Heart right ventricle (tissue), 16 donors: ENCODE data around the gene SLC39A11. TPM values are rescaled to one million over a fixed set of nuclear protein-coding genes. Genes with fewer than 3 reads are reported as not detected.

Experiments used
- ATAC-seq, 8 donors: fragments of 200-7000 bp; cut with Tn5 transposase; one replicate each; pipeline ENCODE4 v1.9.1; 2020; ENCODE audit warnings: mild to moderate bottlenecking in 8 of 8, moderate library complexity in 8 of 8, moderate number of reproducible peaks in 1 of 8
- DNase-seq, 2 donors: peaks; one replicate each; pipeline ENCODE4 v3.0.0-alpha.2; 2020
- H3K27ac ChIP-seq, 10 donors: fragments of 200-600 bp; sonication (generic) in 2 of 10; one replicate each; pipeline versions ENCODE4 v1.5.0 to v1.8.0; 2020 to 2022; ENCODE audit warnings: mild to moderate bottlenecking in 3 of 10
- H3K27me3 ChIP-seq, 7 donors: fragments of 200-600 bp; one replicate each; pipeline ENCODE4 v1.8.0; 2021 to 2022; ENCODE audit warnings: mild to moderate bottlenecking in 2 of 7
- H3K36me3 ChIP-seq, 9 donors: fragments of 200-600 bp; sonication (generic) in 1 of 9; one replicate each; pipeline versions ENCODE4 v1.5.0 to v1.8.0; 2020 to 2022; ENCODE audit warnings: mild to moderate bottlenecking in 2 of 9
- H3K4me1 ChIP-seq, 9 donors: fragments of 200-600 bp; sonication (generic) in 1 of 9; one replicate each; pipeline versions ENCODE4 v1.5.0 to v1.8.0; 2020 to 2022; ENCODE audit warnings: mild to moderate bottlenecking in 4 of 9
- H3K4me3 ChIP-seq, 10 donors: fragments of 200-600 bp; sonication (generic) in 2 of 10; one replicate each; pipeline versions ENCODE4 v1.5.0 to v1.8.0; 2020 to 2022; ENCODE audit warnings: mild to moderate bottlenecking in 7 of 10, moderate library complexity in 2 of 10
- H3K9me3 ChIP-seq, 11 donors: fragments of 200-600 bp in 10 of 11; sonication (generic) in 2 of 11; one replicate each; pipeline versions ENCODE4 v1.5.0 to v1.8.0; 2013 to 2022; ENCODE audit warnings: mild to moderate bottlenecking in 2 of 11, control low read depth in 1 of 11, moderate library complexity in 1 of 11
- CTCF ChIP-seq, 9 donors: fragments of 200-600 bp; sonication (generic) in 2 of 9; IDR thresholded peaks; one replicate each; pipeline versions ENCODE4 v1.5.0 to v1.8.0; 2021 to 2022; ENCODE audit warnings: antibody characterized with exemption in 9 of 9, mild to moderate bottlenecking in 5 of 9, moderate library complexity in 1 of 9
- WGBS, 2 donors: extraction: QIAGEN DNeasy Blood & Tissue Kit; methylation state at CpG; one replicate each; pipeline ENCODE4 v1.1.7; 2013; ENCODE audit warnings: inconsistent platforms in 1 of 2; 5-methylcytosine and 5-hydroxymethylcytosine counted together
- intact Hi-C, 10 donors: fragments of 100-400 bp; cut with DNase I; formaldehyde crosslinking; loops; one replicate each; pipeline versions ENCODE4 v1.11.1 to v1.14.2; 2022
- polyA plus RNA-seq, 2 donors: library from polyadenylated mRNA; stranded (reverse); fragments of 200-250 nt; gene quantifications; one replicate each; pipeline ENCODE4 v1.2.3, GENCODE V29; 2013
- total RNA-seq, 10 donors: library from RNA; stranded (reverse); fragmentation: NEBNext Ultra II Directional in 3 of 10; extraction: Animal tissue kit (Norgen Biotek cat#: 25700) in 3 of 10; gene quantifications; one replicate each; pipeline versions ENCODE4 v1.2.1 to v1.2.4, GENCODE V29; 2021 to 2023
- donor health status: Arrhythmogenic right ventricular cardiomyopathy.
- donor health status: ischemic (EF 13 %, LVEDD 7.1; RV severe dilation, severe dysfunction).
- donor health status: healthy with polysubstance abuse.
- donor health status: DM: no; HTN: yes; CAD: no.
- donor health status: DM: no; HTN: no; CAD: no.
- donor health status: ischemic (EF 25% LVEDD 6.9; RV normal size, moderate dysfunction).
- donor health status: ischemic (EF 25% LVEDD 5.7; RV mildly dilated, moderate dysfunction).
- donor health status: healthy.
- donor health status: DM: yes; HTN: yes; CAD: no.
- donor health status: Ischemic cardiomyopathy.
- donor health status: ischemic (EF 35%, LVEDD 5.7; RV mildly dilated, moderate dysfunction).
- donor health status: nonischemic (EF 11% LVEDD 7.7; RV severe dilation, severe dysfunction).
- donor health status: DM: yes; HTN: yes; CAD: no.
- donor health status: PGD.
- donor health status: ischemic (EF 29% LVEDD 5.4; RV normal size, mild dysfunction).
- donor health status: nonischemic (EF 23%, LVEDD 6.1; RV moderate dilation, normal function).

SLC39A11 gene
- total and polyA plus RNA-seq, 12 donors, result 2.4 to 11.3 (median 6.4) TPM

GRCh38 chr17:72772331-72772821, 320.1 kb downstream of the SLC39A11 start:
- no peak overlapping the region for H3K4me3 ChIP-seq
- no peaks in the 10 kb centered on the region for H3K4me1 ChIP-seq
- H3K9me3 ChIP-seq, result peaks cover 0 to 35% (median 2%) of the 10 kb centered on the region in 11 donors
- WGBS, 2 donors, result 93 to 96% methylated on average over 7 of the region's 7 CpGs
- DNase-seq (no peak), ATAC-seq (no peak)
- no peak for TF ChIP-seq CTCF (IDR thresholded peaks at IDR 0.05)
- no peaks in the 10 kb centered on the region for H3K27me3 ChIP-seq
- H3K27ac ChIP-seq, result no peak overlapping the region
- intact Hi-C loops, result no loop called here
- peaks cover 0 to 7% (median 0%) of the 10 kb centered on the region in 9 donors for H3K36me3 ChIP-seq

GRCh38 chr17:72771734-72772133, 320.8 kb downstream of the SLC39A11 start:
- no peak overlapping the region for H3K4me3 ChIP-seq
- H3K27me3 ChIP-seq, result no peaks in the 10 kb centered on the region
- 89 to 92% methylated on average over 3 of the region's 3 CpGs for WGBS, 2 donors
- H3K4me1 ChIP-seq, result no peaks in the 10 kb centered on the region
- ATAC-seq, result no peak
- intact Hi-C loops, result no loop called here
- no peak for TF ChIP-seq CTCF (IDR thresholded peaks at IDR 0.05)
- DNase-seq, result no peak
- H3K27ac ChIP-seq, result no peak overlapping the region
- peaks cover 0 to 7% (median 0%) of the 10 kb centered on the region in 9 donors for H3K36me3 ChIP-seq
- peaks cover 0 to 41% (median 3%) of the 10 kb centered on the region in 11 donors for H3K9me3 ChIP-seq

- no peak overlapping the region for H3K4me3 ChIP-seq
- no peak for DNase-seq
- TF ChIP-seq CTCF (IDR thresholded peaks at IDR 0.05), result no peak
- H3K4me1 ChIP-seq, result no peaks in the 10 kb centered on the region
- no peak overlapping the region for H3K27ac ChIP-seq
- intact Hi-C loops, result no loop called here
- H3K9me3 ChIP-seq, result peaks cover 0 to 43% (median 3%) of the 10 kb centered on the region in 11 donors
- WGBS, 2 donors, result 70 to 71% methylated on average over 4 of the region's 4 CpGs
- ATAC-seq, result no peak
- peaks cover 0 to 7% (median 0%) of the 10 kb centered on the region in 9 donors for H3K36me3 ChIP-seq
- H3K27me3 ChIP-seq, result no peaks in the 10 kb centered on the region
These were observed 325.6 kb downstream of the SLC39A11 start for GRCh38 chr17:72766761-72767356.

- Histone ChIP-seq H3K9me3 (peaks cover 0 to 37% (median 3%) of the 10 kb centered on the region in 11 donors), H3K27me3 (no peaks in the 10 kb centered on the region), H3K36me3 (peaks cover 0 to 3% (median 0%) of the 10 kb centered on the region in 9 donors), H3K27ac (no peak overlapping the region), H3K4me1 (no peaks in the 10 kb centered on the region), H3K4me3 (no peak overlapping the region)
- 89 to 90% methylated on average over 11 of the region's 11 CpGs for WGBS, 2 donors
- intact Hi-C loops, result no loop called here
- ATAC-seq, result no peak
- TF ChIP-seq CTCF (IDR thresholded peaks at IDR 0.05), result no peak
- DNase-seq, result no peak
These were observed 326.9 kb downstream of the SLC39A11 start for GRCh38 chr17:72765368-72766153.
